Coronary artery (tissue), 2 donors: Measurements from ENCODE around the gene PPP4R2.
"Not testable (repeated sequence)": the region's sequence is repeated elsewhere in the genome, so short reads cannot be mapped to it uniquely, and the experiment has no call there.

Experiments
- DNase-seq: peaks from one replicate; pipeline ENCODE4 v3.0.0-alpha.2; 2017; ENCODE audit warnings: low spot score
- H3K27ac ChIP-seq, 2 donors: fragments of 200-600 bp; sonication (generic); one replicate each; pipeline ENCODE4 v1.5.1; 2016 to 2019
- H3K4me3 ChIP-seq: fragments of 200-600 bp; sonication (generic); 2 replicates; pipeline ENCODE4 v1.5.1; 2016; ENCODE audit warnings: mild to moderate bottlenecking, moderate library complexity
- TF ChIP-seq, protein P1 (sequence below): fragments of 200-600 bp; sonication (generic); IDR thresholded peaks from one replicate; pipeline ENCODE4 v1.5.1; 2019; ENCODE audit warnings: antibody characterized with exemption

Gene PPP4R2

DNA sequence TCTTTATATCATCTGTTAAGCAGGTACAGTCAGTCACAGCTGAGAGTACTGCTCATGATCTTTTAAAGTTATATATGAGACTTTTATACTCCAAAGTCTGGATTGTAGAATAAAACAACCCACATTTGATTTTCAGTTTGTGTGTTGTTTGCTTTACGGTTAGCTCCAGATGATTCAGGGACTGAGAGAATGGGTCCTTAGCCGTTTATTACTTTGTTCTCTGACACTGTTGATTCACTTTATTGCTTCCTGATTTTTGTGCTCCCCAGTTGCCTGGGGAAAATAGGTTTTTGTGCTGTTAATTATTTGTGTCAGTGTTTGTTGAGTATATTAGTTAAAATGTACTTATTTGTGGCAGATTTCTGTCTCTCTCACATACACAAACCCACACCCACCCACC is 56.2 kb downstream of the PPP4R2 start:
- H3K4me3 ChIP-seq, result no peak overlapping the region
- no peak for DNase-seq
- no peak overlapping the region for H3K27ac ChIP-seq
- TF ChIP-seq, protein P1, sequence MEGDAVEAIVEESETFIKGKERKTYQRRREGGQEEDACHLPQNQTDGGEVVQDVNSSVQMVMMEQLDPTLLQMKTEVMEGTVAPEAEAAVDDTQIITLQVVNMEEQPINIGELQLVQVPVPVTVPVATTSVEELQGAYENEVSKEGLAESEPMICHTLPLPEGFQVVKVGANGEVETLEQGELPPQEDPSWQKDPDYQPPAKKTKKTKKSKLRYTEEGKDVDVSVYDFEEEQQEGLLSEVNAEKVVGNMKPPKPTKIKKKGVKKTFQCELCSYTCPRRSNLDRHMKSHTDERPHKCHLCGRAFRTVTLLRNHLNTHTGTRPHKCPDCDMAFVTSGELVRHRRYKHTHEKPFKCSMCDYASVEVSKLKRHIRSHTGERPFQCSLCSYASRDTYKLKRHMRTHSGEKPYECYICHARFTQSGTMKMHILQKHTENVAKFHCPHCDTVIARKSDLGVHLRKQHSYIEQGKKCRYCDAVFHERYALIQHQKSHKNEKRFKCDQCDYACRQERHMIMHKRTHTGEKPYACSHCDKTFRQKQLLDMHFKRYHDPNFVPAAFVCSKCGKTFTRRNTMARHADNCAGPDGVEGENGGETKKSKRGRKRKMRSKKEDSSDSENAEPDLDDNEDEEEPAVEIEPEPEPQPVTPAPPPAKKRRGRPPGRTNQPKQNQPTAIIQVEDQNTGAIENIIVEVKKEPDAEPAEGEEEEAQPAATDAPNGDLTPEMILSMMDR, result no peak

- TF ChIP-seq, protein P1, result no peak
- Histone ChIP-seq H3K4me3 (no peak overlapping the region), H3K27ac (no peak overlapping the region)
- no peak for DNase-seq
These were observed 59.0 kb downstream of the PPP4R2 start for GRCh38 chr3:73055583-73055982.

GRCh38 chr3:73056014-73056844 is 59.6 kb downstream of the PPP4R2 start:
- no peak overlapping the region for H3K27ac ChIP-seq

DNA sequence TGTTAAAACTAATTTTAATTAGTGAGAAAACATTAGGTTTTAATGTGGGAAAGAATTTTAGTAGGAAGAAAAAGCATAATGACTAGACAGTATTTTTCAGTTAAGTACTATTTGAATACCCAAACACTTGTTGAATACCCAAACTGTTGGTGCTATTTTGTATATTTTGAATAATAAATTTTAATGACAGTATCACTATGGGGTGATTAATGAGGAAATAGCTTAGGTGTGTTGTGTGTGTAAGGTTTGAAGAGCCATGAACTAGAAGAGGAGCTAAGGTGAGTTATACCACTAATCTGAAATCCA is 60.2 kb downstream of the PPP4R2 start:
- Histone ChIP-seq H3K4me3 (no peak overlapping the region), H3K27ac (no peak overlapping the region)
- no peak for DNase-seq
- TF ChIP-seq, protein P1, result no peak

More at GRCh38 chr3:73056014-73056844, 59.6 kb downstream of the PPP4R2 start:
- no peak overlapping the region for H3K4me3 ChIP-seq
- TF ChIP-seq, protein P1, result peak; percentile 42
- DNase-seq, result no peak

- Histone ChIP-seq H3K4me3 (no peak overlapping the region), H3K27ac (no peak overlapping the region)
- no peak for DNase-seq
- TF ChIP-seq, protein P1, result no peak
These were observed 63.7 kb downstream of the PPP4R2 start for GRCh38 chr3:73060302-73060723.

DNA sequence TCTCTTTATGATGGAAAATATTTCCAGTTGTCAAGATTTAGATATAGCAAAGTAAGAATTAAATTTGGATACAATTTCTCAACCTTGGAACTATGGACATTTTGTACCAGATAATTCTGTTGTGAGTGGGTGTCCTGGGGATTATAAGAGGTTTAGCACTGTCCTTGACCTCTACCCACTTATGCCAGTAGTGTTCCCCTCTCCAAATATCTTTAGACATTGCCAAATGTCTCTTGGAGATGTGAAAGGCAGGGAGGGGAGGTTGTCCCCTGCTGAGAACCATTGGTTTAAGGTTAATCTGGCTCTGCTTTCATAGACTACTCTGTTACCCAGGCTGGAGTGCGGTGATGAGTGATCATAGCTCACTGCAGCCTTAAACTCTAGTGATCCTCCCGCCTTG is 64.8 kb downstream of the PPP4R2 start, which contains the start of gene EBLN2:
EBLN2 (plus strand) TSS at position 244 of the 400 bp plus-strand sequence. CDS start 423 bp downstream, outside the sequence.
- DNase-seq, result no peak
- Histone ChIP-seq H3K27ac (no peak within 1 kb of the TSS), H3K4me3 (no peak within 1 kb of the TSS)
- TF ChIP-seq, protein P1, result no peak

GRCh38 chr3:73066243-73066642 is 69.6 kb downstream of the PPP4R2 start:
- not testable (repeated sequence) for H3K27ac ChIP-seq, DNase-seq, H3K4me3 ChIP-seq
